Stimulated activated CD8-positive, alpha-beta memory T cell treated with anti-CD3 and anti-CD28 coated beads, Interleukin-7, amount 100 ng/mL, for 1 hour (primary cell): ENCODE data around the gene BSPRY.

Source experiments
- DNase-seq, 2 donors: peaks; one replicate each; pipeline ENCODE4 v3.0.0-alpha.2; 2020; ENCODE audit warnings: low read depth in 2 of 2

Gene BSPRY

GRCh38 chr9:113349445-113350094, at the start of gene BSPRY:
Gene BSPRY (plus strand): TSS chr9:113349541. CDS start chr9:113349580, 39 bp downstream.
- no peak for DNase-seq

DNA sequence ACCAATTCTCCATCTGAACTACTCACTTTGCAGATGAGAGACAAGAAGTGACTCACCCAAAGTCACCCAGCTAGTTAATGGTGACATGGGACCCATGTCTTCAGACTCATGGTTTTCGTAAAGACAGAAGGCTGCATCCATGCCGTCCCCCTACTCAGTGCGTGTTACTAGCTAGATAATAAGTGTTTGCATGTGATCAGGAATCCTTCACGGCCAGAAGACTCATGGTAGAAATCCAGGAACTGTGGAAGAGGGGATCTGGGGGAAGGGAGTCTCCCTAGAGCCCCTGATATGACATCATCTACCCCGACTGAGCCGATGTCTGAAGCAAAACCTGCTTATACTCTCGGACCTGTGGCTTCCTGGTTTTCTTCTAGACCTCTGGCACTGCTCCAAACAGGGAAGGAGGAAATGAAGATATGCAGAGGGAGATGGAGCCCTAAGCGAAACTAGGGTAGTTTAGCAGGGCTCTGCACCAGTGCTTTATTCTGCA, 49.5 kb upstream of the BSPRY start:
- DNase-seq, result no peak

- DNase-seq, result no peak
Measured at GRCh38 chr9:113301548-113301947, 47.8 kb upstream of the BSPRY start.

- DNase-seq, result no peak
Measured at GRCh38 chr9:113302792-113303418, 46.4 kb upstream of the BSPRY start, which contains the start of gene RNF183. Gene RNF183 (minus strand): TSS chr9:113303376. CDS start chr9:113298184, 5,192 bp downstream.

DNA sequence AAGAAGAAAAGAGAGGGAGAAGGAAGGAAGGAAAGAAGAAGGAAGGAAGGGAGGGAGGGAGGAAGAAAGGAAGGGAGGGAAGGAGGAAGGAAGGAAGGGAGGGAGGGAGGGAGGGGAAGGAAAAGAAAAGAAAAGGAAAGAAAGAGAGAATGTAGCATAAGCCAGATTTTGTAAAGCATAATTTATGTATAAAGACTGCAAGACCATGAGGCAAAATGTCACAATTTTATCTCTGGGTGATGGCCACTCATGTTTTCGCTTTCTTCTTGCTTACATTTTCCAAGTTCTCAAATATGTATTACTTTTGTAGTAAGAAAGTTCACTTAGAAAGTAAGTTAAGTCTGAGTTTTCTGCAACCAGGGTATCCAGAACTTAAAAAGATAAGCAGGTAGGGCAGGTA, 42.8 kb upstream of the BSPRY start:
- no peak for DNase-seq

GRCh38 chr9:113307396-113307975, 41.9 kb upstream of the BSPRY start:
- DNase-seq, result no peak

DNA sequence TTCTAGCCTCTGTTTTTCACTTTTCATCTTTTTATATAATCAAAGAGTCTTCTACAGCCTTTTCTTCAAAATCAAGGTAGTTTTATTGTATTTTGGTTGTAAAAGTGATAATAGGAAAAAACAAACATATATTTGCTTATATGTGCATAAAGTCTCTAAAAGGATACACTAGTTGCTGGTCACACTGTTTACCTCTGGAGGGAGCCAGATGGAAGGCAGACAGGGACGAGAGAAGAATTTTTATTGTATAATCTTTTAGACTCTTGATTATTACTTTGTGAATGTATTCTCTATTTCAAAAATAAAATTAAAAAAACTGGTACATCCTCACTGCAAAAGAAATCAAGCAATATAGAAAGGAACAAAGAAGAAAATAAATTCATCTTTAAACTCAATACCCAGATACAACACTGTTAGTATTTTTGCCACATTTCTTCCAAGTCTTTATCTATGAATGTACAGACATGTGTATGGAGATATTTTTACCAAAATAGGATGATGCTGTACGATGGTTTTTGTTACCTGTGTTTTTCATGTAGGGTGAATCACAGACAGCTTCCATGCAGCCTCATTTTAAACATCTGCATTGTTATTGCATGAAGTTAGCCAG, 40.0 kb upstream of the BSPRY start:
- no peak for DNase-seq

GRCh38 chr9:113310538-113310937, 38.8 kb upstream of the BSPRY start:
- no peak for DNase-seq

- no peak for DNase-seq
Measured at GRCh38 chr9:113311961-113312360, 37.4 kb upstream of the BSPRY start.

DNA sequence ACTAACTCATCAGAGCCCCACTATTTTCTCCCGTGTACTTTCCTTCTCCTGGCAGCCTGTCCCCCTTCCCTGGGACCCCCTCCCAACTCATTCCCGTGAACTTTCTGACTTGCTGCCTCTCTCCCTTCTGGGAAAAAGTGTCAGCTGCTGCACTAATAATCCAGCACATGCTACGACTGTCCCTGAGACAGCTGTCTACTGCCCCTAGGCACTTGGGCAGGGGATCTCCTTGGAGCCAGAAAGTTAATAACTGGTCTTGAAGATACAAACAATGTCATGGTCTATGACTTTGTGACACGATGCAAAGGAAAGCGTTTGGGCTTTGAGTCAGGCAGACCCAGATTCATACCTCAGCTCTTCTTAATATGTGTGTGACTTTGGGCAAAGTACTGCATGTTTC, 36.1 kb upstream of the BSPRY start:
- DNase-seq, result no peak

- DNase-seq, result no peak
Measured at GRCh38 chr9:113315231-113315630, 34.1 kb upstream of the BSPRY start.

GRCh38 chr9:113316030-113316429, 33.3 kb upstream of the BSPRY start:
- no peak for DNase-seq

DNA sequence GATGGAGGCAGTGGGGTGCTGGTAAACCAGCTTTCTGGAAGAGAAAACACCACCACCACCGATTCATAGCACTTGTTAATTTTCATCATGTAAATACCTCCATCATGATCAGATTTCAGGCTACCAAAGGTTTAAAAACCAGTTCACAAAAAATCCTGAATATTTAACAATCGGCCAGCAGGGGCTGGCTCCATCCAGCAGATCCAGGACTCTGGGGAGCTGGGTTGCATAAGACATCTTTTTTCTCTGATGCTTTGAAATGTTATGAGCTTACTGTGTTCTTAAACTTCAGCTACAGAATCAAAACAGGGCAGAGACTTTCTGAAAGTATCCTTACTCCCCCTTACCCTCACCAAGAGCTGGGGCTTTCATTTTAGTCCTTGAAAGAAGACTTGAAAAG, 31.6 kb upstream of the BSPRY start:
- no peak for DNase-seq

DNA sequence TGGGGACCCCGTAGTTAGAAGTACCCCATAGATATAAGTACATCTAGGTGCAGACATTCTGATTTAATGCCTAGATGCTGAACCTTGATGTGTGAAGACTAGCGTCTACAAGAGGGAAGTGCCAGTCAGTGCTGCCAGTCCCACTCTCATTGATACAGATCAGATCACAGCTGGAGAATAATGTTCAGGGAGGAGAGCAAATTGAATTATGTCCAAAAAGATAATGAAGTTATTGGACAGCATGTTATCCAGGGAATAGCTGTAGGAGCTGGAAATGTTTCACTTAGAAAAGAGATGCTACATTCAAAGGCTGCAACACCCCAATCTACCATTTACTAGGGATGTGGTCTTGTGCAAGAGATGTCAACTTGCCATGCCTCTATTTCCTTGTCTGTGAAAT, 30.3 kb upstream of the BSPRY start:
- no peak for DNase-seq

- DNase-seq, result no peak
Measured at GRCh38 chr9:113320051-113320450, 29.3 kb upstream of the BSPRY start.

- DNase-seq, result no peak
Measured at GRCh38 chr9:113322671-113323070, 26.7 kb upstream of the BSPRY start.

GRCh38 chr9:113326230-113326629, 23.1 kb upstream of the BSPRY start:
- no peak for DNase-seq

GRCh38 chr9:113328045-113328782, 21.1 kb upstream of the BSPRY start:
- no peak for DNase-seq

GRCh38 chr9:113331780-113332179, 17.6 kb upstream of the BSPRY start:
- no peak for DNase-seq

DNA sequence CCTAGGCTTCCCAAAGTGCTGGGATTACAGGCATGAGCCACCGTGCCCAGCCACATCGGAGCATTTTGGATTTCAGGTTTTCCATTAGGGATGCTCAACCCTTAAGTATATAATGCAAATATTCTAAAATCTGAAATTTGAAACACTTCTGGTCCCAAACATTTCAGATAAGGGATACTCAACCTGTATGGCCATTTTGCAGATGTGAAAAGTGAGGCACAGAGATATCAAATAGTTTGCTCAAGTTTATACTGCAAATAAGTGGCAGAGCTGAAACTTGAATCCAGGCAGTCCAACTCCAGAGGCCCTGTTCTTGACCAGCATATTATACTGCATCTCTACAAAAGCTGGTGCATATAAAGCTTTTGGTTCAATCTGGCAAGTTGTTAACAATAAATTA, 11.6 kb upstream of the BSPRY start:
- DNase-seq, result no peak

GRCh38 chr9:113340011-113340699, 9.2 kb upstream of the BSPRY start, which contains the start of gene WDR31:
Gene WDR31 (minus strand): TSS chr9:113340275. CDS start chr9:113332022, 8,253 bp downstream.
- peak; percentile 62 to 64 for DNase-seq
